ENCODE measurements around the gene TIMP3.

Gene TIMP3

DNA sequence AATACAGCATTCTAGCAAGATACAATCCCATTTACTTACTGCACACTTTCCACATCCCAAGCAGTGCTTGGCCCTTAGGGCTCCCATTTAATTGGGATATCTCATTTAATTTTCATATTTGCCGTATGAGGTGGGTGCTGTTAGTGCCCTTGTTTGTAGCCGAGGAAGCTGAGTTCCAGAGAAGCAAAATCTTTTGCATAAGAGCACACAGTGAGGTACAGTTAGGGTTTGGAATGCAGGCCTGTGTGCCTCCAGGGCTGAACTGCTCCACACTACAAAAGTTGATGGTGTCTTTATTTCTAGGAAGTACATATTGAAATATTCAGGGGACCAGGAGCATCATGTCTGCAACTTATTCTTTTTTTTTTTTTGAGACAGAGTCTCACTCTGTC is 15.5 kb upstream of the TIMP3 start:
- no peak for DNase-seq (ENCODE audit: low spot score)

DNA sequence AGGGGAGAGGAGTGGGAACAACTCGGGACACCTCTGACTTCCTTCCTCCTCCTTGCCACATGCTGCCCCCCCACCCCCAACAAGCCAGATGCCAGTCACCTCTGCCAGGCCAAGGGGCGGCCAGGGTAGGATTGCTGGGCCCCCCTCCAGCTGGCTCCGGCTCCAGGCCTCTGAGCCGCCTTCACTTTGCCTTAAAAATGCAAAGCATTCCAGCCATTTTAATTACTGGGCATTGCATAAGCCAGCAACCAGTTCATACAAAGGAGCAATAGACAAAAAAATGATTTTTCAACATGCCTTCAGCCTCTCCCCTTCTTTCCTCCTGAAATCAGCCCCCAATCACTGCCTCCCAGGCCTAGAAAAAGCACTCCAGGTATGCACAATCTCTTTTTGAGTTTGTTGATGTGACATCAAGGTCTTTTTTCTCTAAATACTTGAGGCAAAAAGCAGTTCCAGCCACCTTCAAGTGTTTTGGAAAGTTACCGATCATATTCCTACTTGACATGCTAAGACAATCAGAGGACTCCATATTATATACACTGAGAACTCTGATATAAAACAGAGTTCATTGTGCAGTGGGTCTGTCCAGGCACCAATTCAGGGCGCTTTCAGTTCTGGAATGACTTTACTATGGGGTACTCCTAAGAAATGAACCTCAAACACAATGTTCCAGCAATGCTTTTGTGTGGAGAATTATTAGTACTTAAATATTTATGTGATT is 12.4 kb upstream of the TIMP3 start:
- no peak for DNase-seq (ENCODE audit: low spot score)

DNA sequence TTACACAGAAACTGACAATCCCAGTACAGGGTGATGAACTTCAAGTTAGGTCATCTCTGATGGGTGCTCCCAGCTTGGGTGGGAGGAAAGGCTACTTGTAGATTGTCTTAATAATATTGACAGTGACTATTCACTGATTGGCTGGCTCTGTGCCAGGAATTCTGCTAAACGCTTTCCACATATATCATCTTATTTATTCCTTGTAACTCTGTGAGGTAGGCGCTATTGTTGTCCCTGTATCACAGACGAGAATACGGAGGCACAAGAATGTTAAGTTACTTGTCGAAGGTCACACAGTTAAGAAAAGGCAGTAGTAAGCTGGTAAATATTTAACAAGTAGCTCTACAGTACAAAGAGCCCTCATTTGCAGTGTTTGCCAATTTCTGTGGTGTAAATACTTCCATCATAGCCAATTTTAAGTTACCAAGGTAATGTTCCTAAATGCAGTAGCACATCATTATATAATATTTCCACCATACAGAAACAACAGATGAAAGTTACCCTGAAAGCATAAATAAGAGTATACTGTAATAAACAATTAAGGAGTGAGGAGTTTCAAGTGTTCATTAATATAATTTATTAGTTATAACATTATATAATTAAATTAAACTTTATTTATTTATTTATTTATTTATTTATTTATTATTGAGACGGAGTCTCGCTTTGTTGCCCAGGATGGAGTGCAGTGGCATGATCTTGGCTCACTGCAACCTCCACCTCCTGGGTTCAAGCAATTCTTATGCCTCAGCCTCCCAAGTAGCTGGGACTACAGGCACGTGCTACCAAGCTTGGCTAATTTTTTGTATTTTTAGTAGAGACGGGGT is 11.5 kb upstream of the TIMP3 start:
- no peak for DNase-seq (ENCODE audit: low spot score)

DNA sequence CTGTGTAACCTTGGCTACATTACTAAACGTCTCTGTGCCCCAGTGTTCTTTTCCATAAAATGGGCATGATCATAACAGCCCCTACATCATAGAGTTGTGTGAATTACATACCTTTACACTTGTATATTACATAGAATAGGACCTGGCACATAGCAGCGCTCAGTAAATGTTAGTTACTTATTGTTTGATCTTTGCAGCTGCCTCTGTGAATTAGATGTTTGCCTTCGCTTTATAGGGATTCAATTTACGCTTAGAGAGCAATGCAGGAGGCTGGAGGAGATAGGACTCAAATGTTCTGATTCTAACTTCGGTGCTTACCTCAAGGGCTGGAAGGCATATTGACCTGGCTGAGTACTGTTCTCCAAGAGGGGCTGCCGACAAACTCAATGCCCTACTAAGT is 10.4 kb upstream of the TIMP3 start:
- DNase-seq (ENCODE audit: low spot score), result no peak

DNA sequence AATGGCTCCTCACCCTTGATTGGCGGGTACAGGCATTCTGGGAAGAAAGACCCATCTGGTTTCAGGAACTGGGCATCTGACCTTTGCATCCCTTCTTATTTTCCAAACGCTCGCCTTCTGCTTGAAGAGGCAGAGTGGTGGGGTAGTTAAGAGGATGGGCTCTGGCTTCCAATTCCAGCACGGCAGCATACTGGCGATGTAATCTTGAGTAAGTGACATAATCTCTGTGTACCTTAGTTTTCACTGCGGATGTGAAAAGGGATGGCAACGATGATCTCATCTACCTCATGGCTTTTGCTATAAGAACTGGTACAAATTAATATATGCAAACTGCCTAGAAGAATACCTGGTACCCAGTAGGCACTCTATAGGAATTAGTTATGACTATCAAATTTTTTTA is 10.0 kb upstream of the TIMP3 start:
- no peak for DNase-seq (ENCODE audit: low spot score)

DNA sequence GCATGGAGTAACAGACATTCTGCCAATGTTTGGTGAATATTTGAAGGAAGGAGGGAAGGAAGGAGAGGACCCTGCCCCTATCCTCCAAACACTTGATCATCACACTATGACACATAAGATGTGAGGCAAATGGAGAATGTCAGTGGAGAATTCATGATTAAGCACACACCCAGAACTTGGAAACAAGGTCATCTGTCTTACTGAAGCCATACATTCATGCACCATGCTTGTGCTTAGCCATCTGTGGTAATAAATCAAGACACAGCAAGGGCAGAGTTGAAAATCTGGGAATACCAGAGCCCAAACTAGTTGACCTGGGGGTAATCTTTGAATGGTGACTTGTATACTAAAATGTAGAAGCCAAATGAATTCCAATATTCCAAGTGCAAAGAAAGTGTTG is 7.9 kb upstream of the TIMP3 start:
- DNase-seq (ENCODE audit: low spot score), result no peak

DNA sequence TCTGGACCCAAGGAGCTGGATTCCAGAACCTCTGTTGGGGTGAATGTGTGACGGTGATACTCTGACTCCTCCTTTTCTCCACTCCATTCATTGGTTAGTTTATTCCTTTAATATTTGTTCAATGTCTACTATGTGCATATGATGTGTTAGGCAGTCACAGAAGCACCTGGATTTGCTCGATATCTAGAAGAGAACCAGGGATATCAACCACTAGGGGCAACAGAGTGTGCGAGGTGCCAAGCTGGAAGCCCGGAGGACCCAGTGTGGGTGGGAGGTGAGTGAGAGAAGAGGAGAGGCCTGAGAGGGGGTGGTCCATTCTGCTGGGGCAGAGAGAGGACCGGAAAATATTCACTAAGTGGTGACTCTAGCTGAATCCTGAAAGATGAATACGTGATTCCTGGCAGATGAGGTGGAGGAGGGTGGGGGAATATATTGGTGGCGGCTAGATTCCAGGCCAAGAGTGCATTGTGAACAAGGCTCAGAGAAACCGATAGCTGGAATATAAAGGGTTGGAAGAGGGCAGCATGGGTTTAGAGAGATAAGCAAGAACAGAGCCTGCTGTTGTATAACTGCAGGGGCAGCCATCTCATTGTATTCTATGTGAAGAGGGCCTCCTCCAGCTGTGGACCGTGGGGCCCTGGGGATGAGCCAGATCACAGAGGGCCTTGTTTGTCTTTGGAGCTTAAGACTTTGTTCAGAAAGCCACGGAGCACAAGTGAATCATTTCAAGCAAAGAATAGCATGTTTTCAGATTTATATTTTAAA is 6.9 kb upstream of the TIMP3 start:
- DNase-seq (ENCODE audit: low spot score), result no peak

DNA sequence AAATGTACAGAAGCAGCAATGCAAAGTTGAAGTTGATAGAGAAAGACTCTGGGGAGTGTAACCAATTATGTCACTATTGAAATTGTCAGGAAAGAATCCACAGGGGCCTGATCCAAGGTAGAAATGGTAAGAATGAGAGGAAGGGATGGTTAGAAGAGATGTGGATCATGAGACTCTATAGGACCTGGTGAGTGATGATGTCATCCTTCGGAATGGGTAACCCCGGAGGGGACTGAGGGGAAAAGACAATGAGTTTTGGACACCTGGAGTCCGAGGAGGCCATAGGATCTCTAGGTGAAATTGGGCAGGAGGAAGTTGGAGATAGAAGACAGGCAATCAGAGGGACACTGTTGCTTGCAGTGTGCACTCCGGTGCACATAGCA is 6.3 kb upstream of the TIMP3 start:
- DNase-seq (ENCODE audit: low spot score), result no peak

DNA sequence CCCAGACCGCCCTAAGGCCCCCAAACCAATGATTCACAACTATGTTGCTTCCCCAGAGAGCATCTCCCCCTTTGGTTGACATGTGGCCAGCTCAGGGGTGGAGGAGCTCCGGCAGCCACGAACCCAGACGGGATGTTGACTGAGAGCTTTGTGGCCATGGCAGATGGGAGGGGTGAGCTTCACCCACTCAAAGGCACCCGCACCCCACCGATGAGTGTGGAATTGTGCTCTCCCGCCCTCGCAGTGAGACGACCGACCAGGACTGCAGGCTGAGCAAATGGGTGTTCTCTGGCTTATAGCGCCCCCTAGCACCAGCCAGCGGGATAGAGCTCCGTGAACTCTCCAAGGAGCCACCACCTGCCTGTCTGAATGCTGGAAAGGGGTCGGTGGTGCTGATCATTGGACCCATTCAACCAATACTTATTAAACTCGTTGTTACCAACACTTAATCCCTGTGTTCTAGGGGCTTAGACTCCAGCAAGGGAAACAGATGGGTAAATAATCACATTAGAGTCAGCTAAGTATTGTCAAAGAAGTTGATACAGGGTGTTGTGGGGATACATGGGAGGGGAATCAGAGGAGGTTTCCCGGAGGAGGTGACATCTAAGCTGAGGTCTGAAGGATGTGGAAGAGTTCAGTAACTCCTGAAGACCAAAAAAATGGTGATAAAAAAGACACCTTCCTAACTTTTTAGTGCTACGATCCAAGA is 4.5 kb upstream of the TIMP3 start:
- peak; percentile 64 for DNase-seq (ENCODE audit: low spot score)

DNA sequence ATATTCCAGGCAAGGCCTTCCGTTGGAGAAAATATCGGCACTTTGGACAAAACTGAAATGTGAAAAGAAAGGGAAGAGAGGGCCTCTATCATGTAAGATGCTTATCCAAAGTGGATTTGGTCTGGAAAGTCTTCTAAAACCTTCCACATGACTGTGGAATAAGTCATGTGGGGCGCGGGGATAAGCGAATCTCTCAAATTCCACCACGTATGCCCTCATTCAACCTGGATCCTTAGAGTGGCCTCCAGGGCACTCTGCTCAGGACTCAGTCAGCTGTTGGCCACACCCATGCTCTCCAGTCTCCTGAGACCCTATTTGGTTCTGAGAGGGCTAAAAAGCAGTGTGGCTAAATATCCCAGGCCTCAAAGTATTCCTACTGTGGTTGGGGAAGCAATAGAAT is 2.0 kb upstream of the TIMP3 start:
- no peak for DNase-seq (ENCODE audit: low spot score)

DNA sequence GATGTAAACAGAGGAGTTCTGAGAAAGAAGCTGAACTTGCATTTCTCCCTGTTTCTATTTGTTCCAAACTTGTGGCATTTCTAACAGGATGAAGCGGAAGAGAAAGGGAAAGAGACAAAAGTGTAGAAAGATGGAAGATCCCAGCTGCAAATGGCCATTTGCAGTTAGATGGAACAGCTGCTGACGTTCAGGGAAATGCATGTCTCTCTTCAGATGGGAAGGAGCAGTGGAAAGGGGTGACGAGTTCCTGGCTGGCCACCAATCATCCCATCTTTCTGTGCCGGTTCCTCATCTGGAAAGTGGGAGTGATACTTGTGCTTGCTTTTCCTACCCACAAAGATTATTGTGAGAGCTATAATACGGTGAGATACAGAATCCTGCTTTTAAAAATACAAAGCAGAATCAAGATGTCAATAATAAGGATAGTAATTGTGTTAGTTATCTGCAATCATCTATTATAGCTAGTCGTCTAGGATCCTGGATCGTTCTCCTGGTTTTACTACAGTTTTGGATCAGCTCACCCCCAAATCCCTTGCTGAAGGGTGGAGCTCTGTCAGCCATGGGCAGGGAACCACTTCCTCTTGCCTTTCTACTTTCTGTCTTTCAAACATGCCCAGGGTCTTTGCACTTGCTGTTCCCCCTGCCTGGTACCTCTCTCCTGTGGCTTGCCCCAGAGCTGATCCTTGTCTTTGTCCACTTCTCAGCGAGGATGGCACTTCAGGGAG is 1.2 kb upstream of the TIMP3 start:
- DNase-seq (ENCODE audit: low spot score), result no peak

DNA sequence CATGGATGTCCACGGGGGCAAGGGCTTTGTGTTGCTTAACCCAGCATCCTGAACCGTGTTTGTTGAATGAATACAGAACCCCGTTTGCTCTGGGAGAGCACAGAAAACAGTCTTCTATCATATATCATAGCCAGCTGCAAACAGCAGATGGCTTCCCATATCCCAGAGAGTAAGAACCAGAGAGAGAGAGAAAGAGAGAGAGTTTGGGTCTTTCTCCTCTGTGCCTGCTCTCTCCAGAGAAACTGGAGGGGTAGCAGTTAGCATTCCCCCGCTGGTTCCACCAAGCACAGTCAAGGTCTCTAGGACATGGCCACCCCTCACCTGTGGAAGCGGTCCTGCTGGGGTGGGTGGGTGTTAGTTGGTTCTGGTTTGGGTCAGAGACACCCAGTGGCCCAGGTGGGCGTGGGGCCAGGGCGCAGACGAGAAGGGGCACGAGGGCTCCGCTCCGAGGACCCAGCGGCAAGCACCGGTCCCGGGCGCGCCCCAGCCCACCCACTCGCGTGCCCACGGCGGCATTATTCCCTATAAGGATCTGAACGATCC is 440 bp upstream of the TIMP3 start:
- no peak for DNase-seq (ENCODE audit: low spot score)

DNA sequence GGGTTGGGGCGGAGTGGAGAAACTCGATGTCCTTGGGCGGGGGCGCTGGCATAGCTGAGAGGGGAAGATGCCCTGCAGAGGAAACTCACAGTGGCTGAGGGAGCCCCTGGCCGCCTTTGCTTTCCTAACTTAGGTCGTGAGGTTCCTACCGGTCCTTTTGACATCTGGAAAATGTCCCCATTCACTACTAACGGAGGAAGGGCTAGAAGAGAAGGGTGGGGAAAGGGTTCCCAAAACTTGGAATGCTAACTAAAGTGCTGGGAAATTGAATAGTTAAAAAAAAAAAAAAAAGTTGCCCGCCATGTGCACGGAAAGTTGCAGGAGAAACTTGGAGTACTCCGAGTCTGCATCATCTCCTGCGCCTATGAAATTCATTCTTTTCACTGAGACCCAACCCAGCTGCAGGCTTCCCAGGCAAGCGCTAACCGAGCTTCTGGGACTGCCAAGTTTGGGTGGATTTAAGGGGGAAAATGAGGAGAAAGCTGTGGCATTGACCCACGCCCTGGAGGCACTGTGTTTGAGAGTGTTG is 796 bp downstream of the TIMP3 start:
- DNase-seq (ENCODE audit: low spot score), result no peak

DNA sequence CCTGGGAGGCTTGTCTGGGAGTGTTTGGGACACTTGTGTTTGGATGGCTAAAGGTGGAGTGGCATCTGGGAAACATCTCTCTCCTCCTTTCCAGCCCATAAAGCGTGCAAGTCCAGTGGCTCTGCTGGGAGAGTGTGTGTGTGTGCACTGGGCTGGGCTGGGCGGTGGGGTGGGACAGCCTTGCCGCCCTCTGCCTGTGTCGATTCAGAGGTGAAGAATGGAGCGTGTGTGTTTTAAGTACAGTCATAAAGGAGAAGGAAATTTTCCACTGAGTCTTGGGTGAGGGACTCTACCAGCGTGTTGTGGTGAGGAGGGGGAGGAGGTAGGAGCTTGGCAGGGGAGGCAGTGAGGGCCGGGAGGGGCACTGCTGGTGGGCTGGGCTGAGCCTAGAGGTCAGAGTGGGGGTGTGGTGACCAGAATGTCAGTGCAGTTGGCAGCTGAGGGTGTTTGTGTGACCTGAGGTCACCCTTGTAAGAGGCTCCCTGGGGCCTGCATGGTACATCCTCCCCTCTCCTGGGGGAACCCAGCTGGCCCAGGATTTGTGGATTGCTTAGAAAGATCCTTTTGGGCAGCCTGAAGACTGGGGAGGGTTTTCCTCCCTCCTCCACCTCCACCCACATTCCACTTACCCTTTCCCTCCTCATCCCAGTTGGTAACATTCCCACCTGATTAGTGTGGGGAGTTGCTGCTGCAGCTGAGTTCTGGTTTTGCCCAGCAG is 1.7 kb downstream of the TIMP3 start:
- no peak for DNase-seq (ENCODE audit: low spot score)

DNA sequence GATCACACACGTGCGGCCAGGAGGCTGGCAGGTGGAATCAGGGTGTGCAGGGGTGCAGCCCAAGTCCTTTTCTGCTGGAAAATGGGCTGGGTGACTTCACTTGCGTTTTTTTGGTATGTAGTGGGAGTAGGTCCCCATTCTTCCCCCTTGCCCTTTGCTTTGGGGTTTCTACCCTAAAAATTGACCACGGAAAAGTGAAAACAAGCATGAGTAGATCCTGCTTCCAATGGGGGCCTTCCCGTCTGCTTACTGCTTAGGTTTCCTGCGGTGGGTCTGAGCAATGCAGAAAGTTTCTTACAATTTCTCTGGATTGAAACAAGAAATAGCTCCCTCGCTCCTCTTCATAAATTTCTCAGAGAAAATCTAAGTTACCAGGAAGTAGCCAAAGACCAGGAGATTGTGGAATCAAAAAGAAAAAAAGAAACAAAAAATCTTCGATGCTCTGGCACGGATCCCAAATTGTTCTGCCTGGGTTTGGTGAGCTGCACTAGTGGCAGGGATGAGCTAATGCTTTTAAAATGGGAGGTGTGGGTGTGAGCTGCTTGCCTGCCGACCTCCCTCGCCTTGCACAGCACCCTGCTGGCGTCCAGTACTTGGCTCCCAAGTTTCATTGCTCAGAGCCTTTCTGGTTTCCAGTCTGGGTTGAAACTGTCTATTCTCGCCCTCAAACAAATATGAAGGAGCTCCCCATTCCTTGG is 2.4 kb downstream of the TIMP3 start:
- DNase-seq (ENCODE audit: low spot score), result no peak

DNA sequence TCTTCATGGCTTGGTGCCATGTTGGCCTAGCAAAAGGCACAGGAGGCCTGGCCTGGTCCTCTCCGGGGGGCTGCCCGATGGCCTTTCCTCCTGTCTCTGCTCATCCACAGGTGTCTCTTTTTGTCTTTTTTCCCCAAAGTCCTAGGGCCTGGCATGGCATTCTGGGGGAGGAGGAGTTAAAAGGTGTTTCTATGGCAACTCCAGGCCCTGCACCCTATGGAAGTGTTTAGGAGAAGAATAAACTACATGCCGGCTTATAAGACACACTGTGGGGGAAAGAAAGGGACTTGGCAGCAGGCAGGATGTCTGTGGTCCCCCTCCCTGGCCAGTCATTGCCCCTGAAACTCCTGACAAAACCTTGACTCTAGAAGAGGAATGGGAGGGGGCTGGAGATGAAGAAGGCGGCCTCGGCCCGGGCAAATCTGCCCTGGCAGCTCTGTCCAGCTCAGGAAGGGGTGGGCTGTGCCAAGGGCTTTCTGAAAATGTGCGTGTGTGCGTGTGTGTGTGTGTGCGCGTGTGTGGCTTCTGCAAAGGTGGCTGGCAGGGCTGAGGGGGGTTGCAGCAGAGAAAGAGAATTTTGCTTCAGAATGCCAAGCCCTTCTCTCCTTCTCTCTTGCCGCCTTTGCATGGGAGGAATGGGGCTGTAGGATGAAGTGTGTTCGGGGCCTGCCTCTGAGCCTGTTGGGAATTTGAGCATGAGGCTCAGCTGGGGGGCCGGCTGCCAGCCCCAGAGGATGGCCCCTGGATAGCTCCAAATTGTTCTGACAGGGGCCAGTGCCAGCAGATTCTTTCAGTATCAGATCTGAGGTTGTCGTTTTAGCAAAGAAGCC is 3.2 kb downstream of the TIMP3 start:
- DNase-seq (ENCODE audit: low spot score), result no peak

DNA sequence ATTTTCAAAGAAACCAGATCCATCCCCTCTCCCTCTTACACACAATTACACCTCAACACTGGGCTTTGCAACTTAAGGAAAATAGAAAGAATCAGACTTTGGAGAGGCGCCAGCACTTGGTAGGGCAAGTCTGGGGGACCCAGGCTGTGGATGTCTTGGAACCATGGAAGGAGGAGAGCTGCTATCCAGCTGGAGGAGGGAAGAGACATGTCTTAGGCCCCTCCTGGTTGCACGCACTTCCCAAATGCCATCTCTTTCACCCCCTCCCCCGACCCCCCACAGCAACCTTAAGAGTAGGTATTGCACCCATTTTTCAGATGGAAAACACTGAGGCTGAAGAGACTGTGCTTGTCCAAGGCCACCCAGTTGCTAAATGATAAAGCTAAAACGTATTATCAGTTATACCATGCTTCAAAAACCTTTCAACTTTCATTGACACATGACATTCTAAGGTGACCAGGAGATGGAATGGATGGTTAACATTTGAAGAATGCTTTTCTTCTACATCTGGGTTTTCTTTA is 3.9 kb downstream of the TIMP3 start:
- no peak for DNase-seq (ENCODE audit: low spot score)

DNA sequence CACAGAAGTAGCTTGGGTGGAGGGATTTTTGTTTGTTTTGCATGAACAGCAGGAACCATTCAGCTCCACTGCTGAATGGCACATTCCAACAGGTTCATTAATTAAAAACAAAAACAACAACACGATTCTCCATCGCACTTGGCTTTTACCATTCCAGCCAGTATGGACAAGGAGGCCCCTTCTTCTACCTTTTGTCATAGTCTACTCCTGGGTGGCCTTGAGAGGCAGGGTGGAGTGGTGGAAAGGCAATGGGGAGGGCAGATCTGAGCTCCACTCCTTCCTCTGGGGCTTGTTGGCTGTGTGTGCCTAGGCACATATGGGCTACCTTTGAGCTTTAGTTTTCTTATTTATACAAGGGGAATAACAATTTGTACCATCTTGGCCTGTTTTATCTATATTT is 4.8 kb downstream of the TIMP3 start:
- DNase-seq (ENCODE audit: low spot score), result no peak

DNA sequence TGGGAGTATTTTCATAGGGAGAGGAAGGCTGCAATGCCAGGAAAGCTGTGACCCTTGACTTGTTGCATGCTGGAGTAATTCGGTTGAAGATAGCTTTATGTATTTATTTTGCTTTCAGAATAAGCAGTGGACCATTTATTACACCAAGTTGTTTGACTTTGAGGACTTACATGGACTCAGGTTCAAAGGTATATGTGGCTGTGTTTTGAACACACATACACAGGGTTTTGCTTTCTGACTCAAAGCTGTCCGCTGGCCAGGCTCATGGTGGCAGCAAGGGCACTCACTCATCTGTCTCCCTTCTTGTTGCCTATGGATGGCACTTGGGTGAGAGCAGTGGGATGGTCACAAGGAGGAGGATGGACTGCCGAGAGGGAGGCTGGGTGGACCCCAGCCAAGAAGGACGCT is 6.5 kb downstream of the TIMP3 start:
- DNase-seq (ENCODE audit: low spot score), result no peak

All from kidney capillary endothelial cell (primary cell).